GM11168 (cell line): Measurements from ENCODE around the gene PAX5.

Experiments
- in situ Hi-C: fragments of 300-500 bp; cut with MboI; formaldehyde crosslinking; loops from one replicate; pipeline ENCODE4 v1.12.0; 2022; ENCODE audit warnings: low sequenced_read_pairs; ENCODE audit not compliant: unreplicated experiment

The PAX5 gene

DNA sequence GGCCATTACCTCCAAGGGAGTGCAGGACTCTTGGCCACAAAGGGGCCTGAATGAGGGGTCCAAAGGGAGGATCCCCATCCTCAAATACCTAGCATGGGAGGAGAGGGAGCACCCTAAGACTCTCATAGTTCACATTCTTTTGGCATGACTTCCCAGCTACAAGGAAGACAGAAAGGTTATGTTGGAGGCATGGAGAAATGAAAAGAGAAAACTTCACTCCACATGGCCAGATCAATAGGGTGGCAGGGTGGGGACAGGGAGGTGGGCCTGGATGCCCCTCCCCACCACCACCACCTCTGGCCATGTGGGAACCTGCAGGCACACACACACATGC, 97.6 kb downstream of the PAX5 start:
- in situ Hi-C loops: no loop called here

DNA sequence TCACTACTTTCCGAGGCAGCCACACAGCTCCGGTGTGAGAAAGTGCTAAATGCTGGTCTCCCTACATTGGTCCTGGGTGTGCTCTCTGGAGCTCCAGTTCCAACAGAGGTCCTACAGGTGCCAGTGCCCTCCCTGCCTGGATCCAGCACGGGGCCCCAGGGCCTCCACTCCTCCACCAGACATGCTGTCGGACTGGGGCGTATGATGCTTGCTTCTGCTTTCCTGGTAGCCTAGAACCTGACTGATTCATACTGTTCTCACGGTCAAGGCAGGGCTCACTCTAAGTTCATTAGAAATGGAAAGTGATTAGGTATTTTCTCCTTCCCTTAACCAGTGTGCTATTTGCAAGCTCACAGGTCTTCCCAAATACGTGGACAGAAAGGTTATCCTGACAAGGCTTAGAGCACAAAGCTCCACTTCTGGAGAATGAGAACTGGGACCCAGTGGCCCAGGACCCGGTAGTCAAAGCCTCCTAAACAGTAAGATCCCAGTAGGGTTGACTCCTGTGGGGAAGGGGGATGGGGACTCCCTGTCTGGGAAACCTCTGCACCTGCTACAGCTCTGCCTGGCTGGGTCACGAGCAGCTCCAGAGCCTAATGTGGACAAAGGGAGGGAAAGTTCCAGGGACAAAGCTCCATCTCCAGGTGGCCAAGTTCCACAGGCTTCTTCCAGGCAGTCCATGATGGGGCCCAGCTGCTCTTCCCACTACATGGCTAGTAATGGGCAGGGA, 98.1 kb downstream of the PAX5 start:
- in situ Hi-C loops: no loop called here

DNA sequence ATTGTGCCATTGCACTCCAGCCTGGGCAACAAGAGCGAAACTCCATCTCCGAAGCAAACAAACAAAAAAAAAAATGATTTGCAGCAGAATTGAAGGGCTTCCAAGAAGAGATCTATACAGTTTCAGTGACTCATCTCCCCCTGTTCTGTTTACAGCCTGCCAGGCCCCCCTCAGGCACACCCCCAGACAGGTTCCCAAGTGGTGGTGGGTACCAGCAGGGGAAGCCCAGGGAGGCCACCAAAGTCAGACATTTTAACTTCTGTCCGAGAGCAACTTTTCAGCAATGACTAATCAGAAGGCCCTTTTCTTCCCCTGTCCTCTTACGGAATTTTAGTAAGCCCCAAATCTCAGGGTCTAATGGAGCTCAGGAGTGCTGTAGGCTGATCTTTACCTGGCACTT, 98.7 kb downstream of the PAX5 start:
- in situ Hi-C loops: no loop called here

DNA sequence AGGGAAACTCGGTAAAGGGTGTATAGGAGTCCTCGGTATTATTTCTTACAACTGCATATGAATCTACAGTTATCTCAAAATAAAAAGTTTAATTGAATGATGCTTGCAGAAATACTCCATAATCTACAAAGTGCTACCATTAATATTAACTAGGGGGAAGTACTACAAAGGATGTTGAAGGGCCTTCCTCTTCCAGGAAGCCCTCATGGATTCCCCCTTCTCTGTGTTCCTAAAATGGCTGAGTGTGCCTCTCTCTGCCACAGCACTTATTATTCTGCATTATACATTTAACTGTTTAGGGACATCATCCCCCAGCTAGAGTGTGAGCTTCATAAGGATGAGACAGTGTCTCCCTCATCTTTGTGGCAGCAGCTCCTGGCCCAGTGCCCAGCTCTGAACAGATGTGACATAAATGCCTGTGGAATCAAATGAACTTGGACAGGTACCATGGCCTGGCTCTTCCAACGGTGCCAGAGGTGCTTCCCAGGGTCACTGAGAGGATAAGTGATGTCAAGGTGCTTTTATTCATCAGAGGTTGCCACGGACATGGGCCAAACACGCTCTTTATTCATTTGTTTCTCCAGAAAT, 99.5 kb downstream of the PAX5 start:
- in situ Hi-C loops: no loop called here

DNA sequence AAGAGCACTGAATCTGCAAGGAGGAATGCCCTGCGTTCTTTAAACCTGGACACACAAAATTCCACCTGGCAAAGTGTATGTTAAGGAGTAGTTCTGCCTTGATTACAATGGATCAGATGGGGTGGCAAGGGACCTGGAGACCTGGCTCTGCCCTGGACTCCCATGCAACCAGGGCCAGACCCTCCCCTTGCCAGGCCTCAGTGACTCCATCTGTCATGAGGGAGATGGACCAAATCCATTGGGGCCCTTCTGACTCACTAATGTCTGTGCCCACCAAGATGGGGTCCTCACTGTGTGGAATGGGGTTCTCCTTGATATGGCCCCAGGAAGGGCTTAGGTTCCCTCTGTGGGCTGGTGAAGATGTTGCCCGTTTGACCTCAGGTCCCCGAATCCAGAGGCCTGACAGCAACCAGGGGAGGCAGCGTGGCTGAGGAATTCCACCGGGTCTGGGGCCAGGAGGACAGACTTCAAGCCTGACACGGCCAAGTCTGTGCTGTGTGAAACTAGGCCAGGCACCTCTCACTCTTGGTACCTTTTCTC, 100.3 kb downstream of the PAX5 start:
- in situ Hi-C loops: no loop called here

DNA sequence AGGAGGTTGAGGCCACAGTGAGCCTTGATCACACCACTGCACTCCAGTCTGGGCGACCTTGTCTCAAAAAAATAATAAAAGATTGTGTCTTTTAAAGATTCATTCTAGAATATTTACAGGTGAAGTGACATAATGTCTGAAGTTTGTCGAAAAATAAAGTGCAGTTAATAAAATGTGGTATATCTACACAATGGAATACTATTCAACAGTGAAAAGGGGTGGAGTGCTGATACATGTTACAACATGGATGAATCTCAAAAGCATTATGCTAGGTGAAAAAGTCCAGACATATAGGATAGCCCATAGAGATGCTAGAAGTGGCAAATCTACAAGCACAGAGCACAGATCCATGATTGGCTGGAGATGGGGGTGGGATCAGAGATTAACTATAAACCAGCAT, 101.9 kb downstream of the PAX5 start:
- in situ Hi-C loops: no loop called here

DNA sequence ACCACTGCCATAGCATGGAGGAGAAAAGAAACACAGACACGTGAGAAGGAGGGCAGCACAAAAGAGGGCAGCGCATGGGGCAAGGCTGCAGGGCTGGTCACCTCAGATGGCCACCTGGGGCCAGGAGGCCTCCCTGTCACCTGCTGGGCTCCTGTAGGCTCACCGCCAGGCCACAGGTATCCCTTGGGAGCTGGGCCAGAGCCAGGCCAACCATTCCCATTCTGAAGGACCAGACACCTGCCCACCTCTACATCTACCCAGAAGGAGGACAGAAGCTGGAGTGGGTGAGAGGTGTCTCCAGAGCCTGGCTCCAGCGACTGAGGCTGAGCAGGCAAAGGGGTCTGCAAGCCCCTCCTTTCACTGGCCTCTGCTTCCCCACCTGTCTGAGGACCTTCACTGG, 103.1 kb downstream of the PAX5 start:
- in situ Hi-C loops: no loop called here

DNA sequence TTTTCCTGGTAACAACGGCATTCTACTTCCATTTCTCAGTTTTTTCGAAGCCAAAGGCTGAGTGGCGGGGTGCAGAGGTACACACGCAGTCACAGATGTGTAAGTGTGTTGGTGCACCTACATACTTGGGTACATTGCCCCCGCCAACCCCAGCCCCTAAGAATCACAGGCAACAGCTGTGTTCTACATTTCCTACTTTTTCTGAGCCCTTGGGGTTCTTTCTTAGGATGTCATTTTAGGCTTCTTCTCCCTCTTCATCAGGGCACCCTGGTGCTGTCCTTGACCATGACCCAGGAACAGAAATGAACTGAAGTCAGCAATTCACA, 104.8 kb downstream of the PAX5 start:
- in situ Hi-C loops: no loop called here

DNA sequence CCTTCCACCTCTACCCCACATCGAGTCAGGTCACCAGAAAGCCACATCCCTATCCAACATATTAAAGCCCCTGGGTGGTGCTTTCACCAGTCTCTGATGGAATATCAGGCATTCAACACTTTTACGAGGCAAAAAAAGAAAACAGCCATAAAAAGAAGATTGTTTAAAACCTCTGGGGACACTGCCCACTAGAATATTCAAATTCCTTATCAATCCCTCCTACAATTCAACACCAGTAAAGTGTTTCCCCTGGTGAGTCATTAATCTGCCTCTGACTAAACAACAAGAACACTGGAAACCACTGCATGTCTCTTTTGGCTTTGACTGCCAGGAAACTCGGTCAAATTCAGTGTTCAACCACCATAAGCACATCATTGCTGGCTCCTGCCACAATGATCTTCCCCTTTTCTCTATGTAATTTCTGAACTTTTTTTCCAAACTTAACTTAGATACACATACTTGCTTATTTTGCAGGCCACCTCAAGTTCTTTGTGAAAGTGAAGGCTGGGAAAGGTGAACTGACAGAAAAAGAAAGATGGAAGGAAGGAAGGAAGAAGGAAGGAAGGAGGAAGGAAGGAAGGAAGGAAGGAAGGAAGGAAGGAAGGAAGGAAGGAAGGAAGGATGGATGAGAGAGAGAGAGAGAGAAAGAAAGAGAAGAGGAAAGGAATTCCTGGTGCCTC, 105.3 kb downstream of the PAX5 start:
- in situ Hi-C loops: no loop called here

DNA sequence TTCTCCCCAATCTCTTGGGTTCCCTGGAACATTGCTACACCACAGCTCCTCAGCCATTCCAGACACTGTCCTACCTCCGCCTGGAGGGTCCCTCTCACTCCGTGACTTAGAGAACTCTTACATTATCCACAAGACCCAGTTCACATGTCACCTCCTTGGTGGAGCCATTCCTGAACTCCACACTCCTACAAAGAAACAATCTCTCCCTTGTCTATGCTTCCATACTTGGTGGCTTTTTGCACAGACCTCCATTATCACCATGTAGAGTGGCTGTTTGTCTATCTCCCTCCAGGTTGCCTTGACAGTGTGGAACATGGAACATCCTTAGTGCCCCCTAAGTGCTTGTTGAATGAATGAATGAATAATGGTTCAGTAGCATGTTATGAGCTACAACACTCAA, 105.9 kb downstream of the PAX5 start:
- in situ Hi-C loops: no loop called here

DNA sequence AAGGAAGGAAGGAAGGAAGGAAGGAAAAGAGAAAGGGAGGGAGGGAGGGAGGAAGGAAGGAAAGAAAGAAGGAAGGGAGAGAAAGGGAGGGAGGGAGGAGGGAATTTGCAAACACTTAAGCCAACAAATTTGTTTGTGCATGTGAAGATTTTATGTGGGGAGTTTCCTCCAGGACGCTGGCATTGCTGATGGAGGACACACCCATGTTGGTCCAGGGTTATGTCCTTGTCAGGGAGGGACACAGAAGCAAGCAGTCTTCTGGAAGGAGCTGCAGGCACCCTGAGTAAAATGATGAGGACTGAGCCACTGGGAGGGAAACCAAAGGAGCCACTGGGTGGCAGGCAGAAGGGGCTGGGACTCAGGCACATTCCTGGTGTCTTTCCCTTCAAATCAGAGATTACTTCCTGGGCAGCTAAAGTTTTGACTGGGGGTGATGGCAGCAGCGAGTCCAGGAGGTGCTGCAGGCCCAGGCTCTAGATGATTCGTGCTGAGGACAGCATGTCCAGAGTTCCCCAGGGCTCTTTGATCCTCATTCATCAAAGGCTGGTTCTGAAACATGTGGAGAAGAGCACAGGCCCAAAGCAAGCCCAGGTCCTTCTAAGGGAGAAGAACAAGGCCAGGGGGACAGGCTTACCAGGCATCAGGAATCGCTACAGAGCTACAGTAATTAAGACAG, 109.2 kb downstream of the PAX5 start:
- in situ Hi-C loops: no loop called here

DNA sequence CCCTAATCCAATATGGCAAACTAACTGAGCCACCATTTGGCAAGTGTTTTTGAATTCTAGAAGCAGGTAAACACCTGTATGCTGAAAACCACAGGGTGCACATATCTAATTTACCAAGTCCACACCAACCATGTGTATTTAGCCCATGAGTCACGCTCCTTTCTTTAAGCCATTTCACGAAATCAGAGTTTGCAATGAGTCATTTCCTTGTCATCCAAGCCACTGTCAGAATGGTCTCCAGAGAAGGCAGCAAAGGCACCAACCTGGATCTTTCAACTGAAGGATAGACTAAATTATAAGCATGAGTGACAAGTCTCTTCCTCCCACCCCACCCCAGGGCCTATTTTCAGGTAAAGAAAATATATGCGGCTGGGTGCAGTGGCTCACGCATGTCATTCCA, 110.0 kb downstream of the PAX5 start:
- in situ Hi-C loops: no loop called here

DNA sequence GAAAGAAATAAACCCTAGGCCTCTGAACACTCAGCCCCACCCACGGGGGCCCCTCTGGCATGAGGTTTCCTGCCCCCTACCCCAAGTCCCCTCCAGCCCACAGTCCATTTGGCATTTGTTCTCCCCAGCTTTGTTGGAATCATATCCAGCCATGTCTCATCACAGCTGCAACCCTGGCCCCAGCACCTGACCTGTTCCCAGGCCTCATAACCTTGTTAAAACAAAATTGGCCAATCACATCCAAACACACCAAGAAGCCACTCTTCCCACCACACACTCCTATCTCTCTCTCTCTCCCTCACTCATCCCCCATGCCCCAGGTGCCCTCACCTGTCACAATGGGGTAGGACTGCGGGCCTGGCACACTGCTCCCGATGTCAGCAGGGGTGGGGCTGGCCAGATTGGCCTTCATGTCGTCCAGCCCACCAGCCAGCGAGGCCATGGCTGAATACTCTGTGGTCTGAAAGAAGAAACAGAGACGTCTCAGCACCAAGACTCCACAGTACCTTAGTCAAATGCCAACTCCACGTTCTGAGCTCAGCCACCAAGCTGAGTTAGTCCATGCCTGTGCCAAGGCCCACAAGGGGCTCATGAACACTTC, 110.9 kb downstream of the PAX5 start:
- in situ Hi-C loops: no loop called here

DNA sequence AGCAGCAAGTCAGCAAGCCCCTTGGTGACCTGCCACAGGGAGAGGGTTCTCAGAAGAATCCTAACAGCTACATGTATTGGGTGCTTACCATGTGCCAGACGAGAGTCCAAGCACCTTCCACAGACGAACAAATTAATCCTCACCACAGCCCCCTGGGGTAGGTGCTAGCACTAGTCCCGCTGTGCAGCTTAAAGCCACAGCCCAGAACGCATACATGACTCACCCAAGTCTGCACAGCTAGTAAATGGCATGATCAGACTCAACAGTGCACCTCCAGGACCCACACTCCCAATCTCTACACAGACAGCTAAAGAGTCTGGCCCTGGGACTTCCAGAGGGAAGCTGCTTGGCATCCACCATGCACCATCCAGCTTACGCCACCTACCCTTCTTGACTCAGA, 111.5 kb downstream of the PAX5 start:
- in situ Hi-C loops: no loop called here

DNA sequence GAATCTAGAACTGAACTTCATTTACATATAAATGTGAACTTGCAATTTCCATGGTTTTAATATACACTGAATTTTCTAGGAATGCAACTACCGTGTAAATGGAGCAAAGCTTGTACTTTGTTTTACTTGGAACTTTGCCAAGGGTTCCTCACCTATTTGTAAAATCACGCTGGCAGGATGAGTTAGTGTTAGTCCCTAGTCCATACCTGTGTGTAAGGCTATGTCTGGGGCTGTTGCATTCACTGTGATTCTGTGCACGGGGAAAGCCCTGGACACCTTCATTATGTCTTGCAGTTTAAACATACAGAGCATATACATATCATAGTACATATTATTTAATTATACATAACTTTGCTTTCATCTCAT, 119.9 kb downstream of the PAX5 start:
- in situ Hi-C loops: no loop called here

DNA sequence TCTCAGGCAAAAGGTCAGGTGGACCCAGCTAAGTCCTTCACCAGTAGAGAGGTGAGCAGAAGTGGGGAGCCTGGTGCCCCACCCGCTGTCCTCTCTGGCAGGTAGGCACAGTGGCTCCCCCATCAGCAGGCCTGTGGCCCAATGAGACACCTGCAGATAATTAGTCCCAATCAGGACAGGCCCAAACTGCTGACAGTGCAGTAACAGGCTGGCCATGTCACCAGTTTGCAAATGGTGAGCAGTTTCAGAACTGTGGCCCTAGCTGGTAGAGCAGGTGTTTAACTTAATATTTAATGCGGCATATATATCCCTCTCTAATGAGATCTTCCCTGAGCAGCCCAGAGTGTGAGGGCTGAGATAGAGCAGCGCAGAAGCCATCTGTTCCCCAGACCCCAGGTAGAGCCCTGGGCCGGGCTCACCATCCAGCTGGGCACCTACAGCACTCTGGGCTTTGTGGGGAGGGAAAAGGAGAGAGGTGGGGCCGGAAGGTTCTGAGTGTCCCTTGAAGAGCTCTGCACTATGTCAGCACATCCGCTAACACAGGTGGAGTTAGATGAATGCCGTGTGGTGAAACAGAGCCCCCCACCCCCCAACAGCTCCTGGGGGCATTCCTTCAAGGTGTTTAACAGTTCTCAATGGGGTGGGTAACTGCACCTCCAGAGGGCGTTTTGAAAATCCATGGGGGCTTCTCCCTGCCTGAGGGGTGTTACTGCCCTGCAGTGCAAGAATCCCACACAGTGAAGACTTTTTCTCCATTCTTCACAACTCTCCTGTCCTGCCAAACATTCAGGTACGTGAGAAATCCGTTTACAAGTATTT, 120.5 kb downstream of the PAX5 start:
- in situ Hi-C loops: no loop called here

DNA sequence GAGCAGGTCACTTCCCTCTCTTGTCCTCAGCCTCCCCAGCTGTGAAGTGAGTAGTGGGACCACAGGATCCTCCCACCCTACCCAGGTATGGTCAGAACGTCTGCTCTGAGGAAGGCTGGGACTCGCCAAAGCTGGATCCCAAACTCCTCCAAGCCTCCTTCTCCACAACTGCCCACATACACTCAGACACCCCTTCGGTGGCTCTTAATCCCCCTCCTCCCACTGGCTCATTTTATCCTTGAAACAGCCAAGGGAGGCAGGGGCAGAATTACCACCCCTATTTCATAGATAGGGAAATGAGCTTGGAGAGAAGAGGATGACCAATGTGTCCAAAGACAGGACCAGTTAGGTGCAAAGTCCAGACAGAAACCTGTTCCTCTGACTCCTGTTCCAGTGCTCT, 121.4 kb downstream of the PAX5 start:
- in situ Hi-C loops: no loop called here

DNA sequence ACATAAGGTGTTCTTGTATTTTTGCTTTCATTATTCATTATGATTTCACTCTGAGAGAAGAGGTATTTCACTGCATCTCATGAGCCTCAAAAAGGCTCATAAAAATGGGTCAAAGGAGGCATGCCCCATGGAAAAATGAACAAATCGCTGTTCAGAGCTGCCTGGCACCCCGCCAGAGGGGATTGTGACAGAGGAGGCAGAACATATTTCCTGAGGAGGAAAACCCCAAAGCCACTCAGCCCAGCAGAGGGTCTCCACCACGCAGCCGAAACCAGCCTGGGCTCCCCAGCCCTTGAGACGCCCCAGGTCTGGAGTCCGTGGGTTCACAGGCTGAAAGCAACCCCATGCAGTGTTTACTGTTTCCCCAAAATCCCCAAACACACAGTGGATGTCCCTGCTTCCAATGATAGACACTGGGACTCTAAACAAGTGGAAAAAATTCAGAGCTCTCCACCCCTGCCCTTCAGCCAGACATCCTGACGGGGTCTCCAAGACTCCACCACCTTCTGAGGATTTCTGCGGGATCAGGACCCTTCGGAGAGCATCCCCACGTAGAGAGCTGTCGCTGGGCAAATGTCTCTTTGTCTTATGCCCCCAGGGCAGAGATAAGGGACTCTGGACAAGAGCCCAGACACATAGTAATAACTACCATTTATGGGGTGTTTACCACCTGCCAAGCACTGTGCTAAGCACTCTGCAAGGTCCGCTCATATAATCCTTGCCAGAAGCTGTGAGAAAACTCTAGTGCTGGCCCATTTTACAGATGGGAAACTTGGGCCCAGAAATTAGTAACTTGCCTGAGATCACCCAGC, 122.3 kb downstream of the PAX5 start:
- in situ Hi-C loops: no loop called here

DNA sequence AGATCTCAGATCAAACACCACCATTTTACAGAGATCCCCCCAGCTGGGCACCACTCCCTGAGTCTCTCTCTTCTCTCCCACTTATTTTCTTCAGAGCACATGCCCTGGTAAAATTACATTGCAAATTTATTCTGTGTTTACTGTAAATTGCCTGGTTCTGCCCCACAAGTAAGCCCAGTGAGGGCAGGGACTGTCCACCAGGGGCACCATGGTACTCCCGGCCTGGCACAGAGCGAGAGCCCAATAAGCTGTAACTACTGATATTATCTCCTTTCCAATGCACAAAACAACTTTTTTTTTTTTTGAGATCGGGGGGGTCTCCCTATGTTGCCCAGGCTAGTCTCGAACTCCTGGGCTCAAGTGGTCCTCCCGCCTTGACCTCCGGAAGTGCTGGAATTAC, 123.0 kb downstream of the PAX5 start:
- in situ Hi-C loops: no loop called here
